HUDEP-2 (cell line): ENCODE data around the gene ADAT2.

Source experiments
- DNase-seq, 76 experiments: peaks; one replicate each; lab custom pipeline; 2025; ENCODE audit not compliant: unreplicated experiment in 76 of 76; lab: John Stamatoyannopoulos, UW

ADAT2 gene

DNA sequence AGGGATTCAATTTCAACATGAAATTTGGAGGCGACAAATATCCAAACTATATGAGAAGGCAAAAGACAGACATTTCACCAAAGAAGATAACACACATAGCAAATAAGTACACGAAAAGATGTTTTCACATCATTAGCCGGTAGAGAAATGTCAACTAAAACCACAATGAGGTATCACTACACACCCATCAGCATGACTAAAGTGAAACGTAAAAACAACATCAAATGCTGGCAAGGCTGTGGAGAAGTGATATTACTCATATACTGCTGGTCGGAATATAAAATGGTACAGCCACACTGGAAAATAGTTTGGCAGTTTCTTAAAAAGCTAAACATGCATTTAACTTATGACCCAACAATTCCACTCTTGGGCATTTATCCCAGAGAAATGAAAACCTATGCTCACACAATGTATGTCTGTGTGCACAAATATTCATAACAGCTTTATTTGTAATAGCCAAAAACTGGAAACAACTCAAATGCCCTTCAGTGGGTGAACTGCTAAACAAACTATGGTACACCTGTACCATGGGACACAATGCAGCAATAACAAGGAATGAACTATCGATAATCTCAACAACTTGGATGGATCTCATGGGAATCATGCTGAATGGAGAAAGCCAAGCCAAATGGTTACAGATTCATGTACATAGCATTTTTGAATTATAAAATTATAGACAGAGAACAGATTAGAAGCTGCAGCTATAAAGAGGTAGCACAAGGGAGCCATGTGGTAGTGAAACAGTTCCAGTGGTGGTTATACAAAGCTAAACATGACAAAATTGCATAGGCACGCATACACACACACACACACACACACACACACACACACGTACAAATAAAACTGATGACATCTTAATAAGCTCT, 8.6 kb downstream of the ADAT2 start:
- no peak for DNase-seq

GRCh38 chr6:143441010-143441409, 9.5 kb downstream of the ADAT2 start:
- no peak for DNase-seq

DNA sequence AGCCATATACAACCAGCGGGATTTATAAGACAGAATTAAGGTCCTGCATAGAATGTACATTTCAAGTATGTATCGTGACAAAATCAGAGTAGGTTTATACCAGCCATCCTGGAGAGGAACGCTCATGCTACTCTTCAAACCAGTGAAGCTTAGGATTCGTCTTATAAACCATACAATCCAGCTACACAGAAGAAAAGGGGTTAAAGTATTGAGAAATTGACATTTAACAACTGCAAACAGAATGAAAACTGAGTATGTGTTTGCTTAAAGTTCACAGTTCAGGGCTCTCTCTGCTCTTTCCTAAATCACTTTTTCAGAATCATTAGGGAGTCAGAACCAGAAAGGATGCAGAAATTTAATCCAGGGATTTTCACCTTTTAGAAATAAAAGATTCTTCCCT, 17.9 kb downstream of the ADAT2 start:
- no peak for DNase-seq

- no peak for DNase-seq
Observed at GRCh38 chr6:143431226-143431625, 19.3 kb downstream of the ADAT2 start.

GRCh38 chr6:143429970-143430369, 20.5 kb downstream of the ADAT2 start:
- no peak for DNase-seq

GRCh38 chr6:143427109-143427817, 23.2 kb downstream of the ADAT2 start:
- peak in 60 of 76 experiments; percentile 10 to 80 (median 44) for DNase-seq

DNA sequence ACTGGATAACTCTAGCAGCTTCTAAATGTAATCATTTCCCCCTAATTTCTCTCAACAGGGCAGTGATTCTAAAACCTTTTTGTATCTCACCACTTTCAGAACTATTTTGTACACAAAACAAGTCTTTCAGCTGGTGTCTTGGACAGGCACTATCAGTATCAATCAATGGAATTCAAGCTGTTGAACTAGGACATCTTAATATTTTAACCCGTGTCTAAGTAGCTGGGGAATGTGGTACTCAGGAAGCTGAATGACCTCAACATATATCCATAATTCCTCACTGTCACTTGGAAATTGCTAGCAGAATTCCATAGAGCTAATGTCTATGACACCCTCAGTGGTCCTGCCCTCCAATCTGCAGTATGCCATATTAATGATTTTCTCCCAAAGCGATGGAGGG, 24.5 kb downstream of the ADAT2 start:
- no peak for DNase-seq

- DNase-seq, result no peak
Observed at GRCh38 chr6:143419526-143419925, 31.0 kb downstream of the ADAT2 start.

DNA sequence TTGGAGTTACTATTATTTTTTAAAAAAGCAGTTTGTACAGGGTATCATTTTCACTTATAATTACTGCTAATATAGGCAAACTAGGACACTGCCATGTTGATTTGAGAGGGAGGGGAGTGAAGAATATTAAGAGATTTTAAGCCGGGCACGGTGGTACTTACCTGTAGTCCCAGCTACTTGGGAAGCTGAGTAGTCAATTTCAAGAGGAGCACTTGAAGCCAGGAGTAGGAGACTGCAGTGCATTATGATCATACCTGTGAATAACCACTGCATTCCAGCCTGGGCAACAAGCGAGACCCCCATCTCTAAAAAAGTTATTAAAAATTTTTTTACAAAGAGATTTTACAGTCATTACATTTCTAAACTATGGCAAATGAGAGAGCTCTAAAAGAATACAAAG, 35.7 kb downstream of the ADAT2 start:
- no peak for DNase-seq

GRCh38 chr6:143410859-143411270, 39.6 kb downstream of the ADAT2 start:
- DNase-seq, result no peak

DNA sequence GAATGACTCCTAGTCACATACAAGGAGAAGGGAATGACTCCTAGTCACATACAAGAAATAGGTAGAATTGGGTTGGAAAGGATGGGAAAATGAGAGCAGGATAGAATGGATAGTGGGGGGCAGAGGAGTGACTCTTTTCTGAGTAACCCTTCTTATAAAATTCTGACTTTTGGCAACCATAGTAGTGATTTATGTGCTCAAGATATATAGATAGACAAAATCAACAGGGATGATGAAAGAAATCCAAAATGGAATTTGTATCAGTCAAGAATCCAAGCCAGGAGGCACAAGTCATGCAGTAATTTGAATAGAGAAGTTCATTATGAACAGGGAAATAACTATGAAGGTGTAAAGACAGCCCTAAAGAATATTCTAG, 41.7 kb downstream of the ADAT2 start:
- DNase-seq, result no peak

- DNase-seq, result no peak
Observed at GRCh38 chr6:143408151-143408786, 42.2 kb downstream of the ADAT2 start.

GRCh38 chr6:143406673-143407072, 43.8 kb downstream of the ADAT2 start:
- no peak for DNase-seq

GRCh38 chr6:143405373-143406154, 44.9 kb downstream of the ADAT2 start:
- no peak for DNase-seq

DNA sequence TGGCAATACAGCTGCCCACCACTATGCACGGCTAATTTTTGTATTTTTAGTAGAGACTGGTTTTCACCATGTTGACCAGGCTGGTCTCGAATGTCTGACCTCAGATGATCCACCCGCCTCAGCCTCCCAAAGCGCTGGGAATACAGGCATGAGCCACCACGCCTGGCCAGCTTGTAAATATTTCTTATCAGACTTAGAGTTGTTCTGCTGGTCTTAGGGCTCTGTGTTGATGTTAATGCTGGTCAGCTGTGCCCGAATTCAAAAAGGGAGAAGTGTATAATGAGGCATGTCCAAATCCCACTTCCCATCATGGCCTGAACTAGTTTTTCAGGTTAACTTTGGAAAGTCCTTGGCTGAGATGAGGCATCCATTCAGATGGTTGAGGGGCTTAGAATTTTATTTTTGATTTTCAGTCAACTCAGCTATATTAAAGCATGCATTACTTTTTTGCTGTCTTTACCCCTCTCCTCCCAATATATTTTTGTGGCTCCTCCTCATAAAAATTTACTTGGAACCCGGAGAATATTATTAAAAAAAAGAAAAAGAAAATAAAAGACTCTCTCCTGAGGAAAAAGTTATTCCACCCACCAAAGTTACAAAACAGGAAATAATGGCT, 47.7 kb downstream of the ADAT2 start:
- no peak for DNase-seq

- no peak for DNase-seq
Observed at GRCh38 chr6:143401636-143402370, 48.7 kb downstream of the ADAT2 start.

GRCh38 chr6:143401068-143401446, 49.4 kb downstream of the ADAT2 start:
- no peak for DNase-seq

GRCh38 chr6:143400258-143401067, 50.0 kb downstream of the ADAT2 start:
- no peak for DNase-seq

- DNase-seq, result no peak
Observed at GRCh38 chr6:143399775-143400174, 50.7 kb downstream of the ADAT2 start.
